ENCODE results near the gene RTL10.

DNA sequence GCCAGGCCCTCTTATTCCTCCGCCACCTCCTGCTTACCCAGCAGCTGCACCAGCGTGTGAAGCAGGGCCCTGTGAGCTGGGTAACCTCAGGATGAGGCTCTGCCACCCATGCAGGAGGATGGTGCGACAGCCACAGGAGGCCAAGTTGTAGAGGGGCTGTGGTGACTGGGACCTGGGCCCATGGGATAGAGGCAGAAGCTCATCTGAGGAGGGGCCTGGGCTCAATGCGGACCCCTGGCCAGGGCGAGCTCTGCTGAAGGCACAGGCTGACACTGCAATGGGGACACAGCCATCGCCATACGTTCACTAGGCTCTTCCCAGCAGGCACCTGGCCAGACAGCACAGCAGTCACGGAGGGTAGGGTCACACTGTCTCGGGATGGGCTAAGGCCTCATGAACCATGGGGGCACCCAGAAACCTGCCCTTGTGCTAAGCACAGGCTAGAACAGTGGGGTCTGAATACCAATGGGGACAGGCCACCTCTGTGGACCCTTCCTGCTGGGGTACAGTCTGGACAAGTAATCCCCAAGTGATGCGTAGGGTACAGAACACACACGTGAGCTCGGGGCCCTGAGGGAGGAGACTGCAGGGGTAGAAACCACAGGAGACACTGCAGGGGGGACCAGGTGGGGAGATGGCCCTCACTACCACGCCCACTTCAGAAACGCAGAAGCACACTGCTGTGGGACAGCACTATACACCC, 35.3 kb downstream of the RTL10 start:
- TF ChIP-seq TCF12 (IDR thresholded peaks at IDR 0.05; ENCODE audit: low read depth) (no peak), USF1 (IDR thresholded peaks at IDR 0.05) (no peak), YY1 (IDR thresholded peaks at IDR 0.05; ENCODE audit: low read depth) (no peak), RAD21 (IDR thresholded peaks at IDR 0.05; ENCODE audit: low read depth) (no peak), NFIC (IDR thresholded peaks at IDR 0.05) (no peak), ZBTB7A (IDR thresholded peaks at IDR 0.05; ENCODE audit: low read depth) (no peak), EP300 (IDR thresholded peaks at IDR 0.05; ENCODE audit: borderline replicate concordance) (no peak), CEBPB (IDR thresholded peaks at IDR 0.05) (no peak)
- TF ChIP-seq, protein P1, sequence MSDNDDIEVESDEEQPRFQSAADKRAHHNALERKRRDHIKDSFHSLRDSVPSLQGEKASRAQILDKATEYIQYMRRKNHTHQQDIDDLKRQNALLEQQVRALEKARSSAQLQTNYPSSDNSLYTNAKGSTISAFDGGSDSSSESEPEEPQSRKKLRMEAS (IDR thresholded peaks at IDR 0.05) = no peak
- TF ChIP-seq, protein P2, sequence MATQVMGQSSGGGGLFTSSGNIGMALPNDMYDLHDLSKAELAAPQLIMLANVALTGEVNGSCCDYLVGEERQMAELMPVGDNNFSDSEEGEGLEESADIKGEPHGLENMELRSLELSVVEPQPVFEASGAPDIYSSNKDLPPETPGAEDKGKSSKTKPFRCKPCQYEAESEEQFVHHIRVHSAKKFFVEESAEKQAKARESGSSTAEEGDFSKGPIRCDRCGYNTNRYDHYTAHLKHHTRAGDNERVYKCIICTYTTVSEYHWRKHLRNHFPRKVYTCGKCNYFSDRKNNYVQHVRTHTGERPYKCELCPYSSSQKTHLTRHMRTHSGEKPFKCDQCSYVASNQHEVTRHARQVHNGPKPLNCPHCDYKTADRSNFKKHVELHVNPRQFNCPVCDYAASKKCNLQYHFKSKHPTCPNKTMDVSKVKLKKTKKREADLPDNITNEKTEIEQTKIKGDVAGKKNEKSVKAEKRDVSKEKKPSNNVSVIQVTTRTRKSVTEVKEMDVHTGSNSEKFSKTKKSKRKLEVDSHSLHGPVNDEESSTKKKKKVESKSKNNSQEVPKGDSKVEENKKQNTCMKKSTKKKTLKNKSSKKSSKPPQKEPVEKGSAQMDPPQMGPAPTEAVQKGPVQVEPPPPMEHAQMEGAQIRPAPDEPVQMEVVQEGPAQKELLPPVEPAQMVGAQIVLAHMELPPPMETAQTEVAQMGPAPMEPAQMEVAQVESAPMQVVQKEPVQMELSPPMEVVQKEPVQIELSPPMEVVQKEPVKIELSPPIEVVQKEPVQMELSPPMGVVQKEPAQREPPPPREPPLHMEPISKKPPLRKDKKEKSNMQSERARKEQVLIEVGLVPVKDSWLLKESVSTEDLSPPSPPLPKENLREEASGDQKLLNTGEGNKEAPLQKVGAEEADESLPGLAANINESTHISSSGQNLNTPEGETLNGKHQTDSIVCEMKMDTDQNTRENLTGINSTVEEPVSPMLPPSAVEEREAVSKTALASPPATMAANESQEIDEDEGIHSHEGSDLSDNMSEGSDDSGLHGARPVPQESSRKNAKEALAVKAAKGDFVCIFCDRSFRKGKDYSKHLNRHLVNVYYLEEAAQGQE (IDR thresholded peaks at IDR 0.05; ENCODE audit: low read depth) = no peak

All from Ishikawa (cell line).